HepG2 (cell line): ENCODE data around the gene MRPL20. TPM values are rescaled to one million over a fixed set of nuclear protein-coding genes. Genes with fewer than 3 reads are reported as not detected.

Source experiments
- ATAC-seq: fragments of 200-7000 bp; cut with Tn5 transposase; 3 replicates; pipeline ENCODE4 v1.9.1; 2020; ENCODE audit warnings: mild to moderate bottlenecking, moderate library complexity
- BruUV-seq: library from RNA; stranded (reverse); fragments of 400-500 nt; replicated peaks from 2 replicates; lab custom pipeline; 2021; lab: Mats Ljungman, UMichigan
- CTCF ChIA-PET: fragments of 300-600 bp; formaldehyde crosslinking; extraction: SDS; loops from one replicate; lab custom pipeline; 2021; ENCODE audit warnings: low total read pairs, inconsistent platforms, low intra/inter-chr PET ratio; lab: Yijun Ruan, JAX
- POLR2A ChIA-PET: fragments of 350-600 bp; sonication (Branson Sonifier 250); formaldehyde crosslinking; loops from one replicate; lab custom pipeline; 2020; ENCODE audit warnings: antibody characterized with exemption, inconsistent platforms; lab: Yijun Ruan, JAX
- DNase-seq: peaks from one replicate; pipeline ENCODE4 v3.0.0-alpha.2; 2015; ENCODE audit warnings: low spot score
- FAIRE-seq: peaks from 3 replicates; lab custom pipeline; 2011; peaks lifted over from hg19 to GRCh38; lab: Jason Lieb, UNC
- H2AFZ ChIP-seq: one replicate; pipeline ENCODE4 v1.6.1; 2011; ENCODE audit warnings: low read length, inconsistent platforms
- H3K27ac ChIP-seq: fragments of 300-600 bp; 3 replicates; pipeline ENCODE4 v1.8.0; 2011; ENCODE audit warnings: mixed run types, mild to moderate bottlenecking, mixed read lengths, low read length, inconsistent platforms; ENCODE audit not compliant: insufficient read depth; ENCODE audit errors: extremely low read length
- H3K27me3 ChIP-seq, 2 experiments: fragments of 200-600 bp in 1 of 2; 2 replicates in 1 of 2; 3 replicates in 1 of 2; pipeline versions ENCODE4 v1.6.0 to v1.8.0; 2011; ENCODE audit warnings: low read length in 2 of 2, mild to moderate bottlenecking in 2 of 2, moderate library complexity in 2 of 2, inconsistent platforms in 1 of 2; ENCODE audit not compliant: insufficient read depth in 2 of 2, control insufficient read depth in 1 of 2
- H3K36me3 ChIP-seq, 2 experiments: fragments of 200-600 bp in 1 of 2; replicated peaks in 1 of 2; 2 replicates in 1 of 2; 3 replicates in 1 of 2; pipeline versions ENCODE4 v1.5.1 to v1.8.0; 2011; ENCODE audit warnings: low read length in 2 of 2, inconsistent platforms in 1 of 2; ENCODE audit not compliant: insufficient read depth in 2 of 2, control insufficient read depth in 1 of 2
- H3K4me1 ChIP-seq: 2 replicates; pipeline ENCODE4 v1.5.1; 2012; ENCODE audit warnings: low read length, inconsistent platforms; ENCODE audit not compliant: insufficient read depth
- H3K4me2 ChIP-seq: 2 replicates; pipeline ENCODE4 v1.6.0; 2011; ENCODE audit warnings: low read depth, low read length, inconsistent platforms
- H3K4me3 ChIP-seq, 3 experiments: fragments of 200-600 bp in 1 of 3; sonication (generic), shearing (Covaris generic) in 1 of 3; replicated peaks in 1 of 3; 2 replicates each; pipeline ENCODE4 v1.5.1; 2011 to 2016; ENCODE audit warnings: low read length in 3 of 3, inconsistent platforms in 2 of 3, low read depth in 2 of 3, mild to moderate bottlenecking in 2 of 3, control low read depth in 1 of 3, mixed read lengths in 1 of 3; ENCODE audit not compliant: insufficient read depth in 1 of 3
- H3K79me2 ChIP-seq: one replicate; pipeline ENCODE4 v1.6.1; 2011; ENCODE audit warnings: low read length, inconsistent platforms; ENCODE audit not compliant: insufficient read depth
- H3K9ac ChIP-seq: 2 replicates; pipeline ENCODE4 v1.6.0; 2011; ENCODE audit warnings: mild to moderate bottlenecking, low read depth, low read length, inconsistent platforms; ENCODE audit not compliant: insufficient read depth
- H3K9me3 ChIP-seq: 2 replicates; pipeline ENCODE4 v1.5.1; 2012; ENCODE audit warnings: mild to moderate bottlenecking, low read length
- H4K20me1 ChIP-seq: 2 replicates; pipeline ENCODE4 v1.6.0; 2011; ENCODE audit warnings: inconsistent platforms, mild to moderate bottlenecking, low read length, moderate library complexity; ENCODE audit not compliant: insufficient read depth
- ATF7 ChIP-seq, 2 experiments: fragments of 450-650 bp in 1 of 2; sonication (generic) in 1 of 2; formaldehyde crosslinking in 1 of 2; IDR thresholded peaks; 2 replicates each; pipeline versions ENCODE4 v1.4.0 to v1.6.1; 2016 to 2020; ENCODE audit warnings: antibody characterized with exemption in 1 of 2, mild to moderate bottlenecking in 1 of 2, missing genetic modification reagents in 1 of 2
- ATF7-NPFF ChIP-seq: sonication (generic); formaldehyde crosslinking; IDR thresholded peaks from 2 replicates; pipeline ENCODE4 v1.8.1; 2023; ENCODE audit warnings: mild to moderate bottlenecking, low read depth, missing genetic modification reagents, moderate library complexity
- BATF2 ChIP-seq: sonication (generic); formaldehyde crosslinking; IDR thresholded peaks from 2 replicates; pipeline ENCODE4 v1.8.0; 2022; ENCODE audit warnings: mild to moderate bottlenecking, missing genetic modification reagents, moderate library complexity
- CENPT ChIP-seq: sonication (generic); formaldehyde crosslinking; IDR thresholded peaks from 2 replicates; pipeline ENCODE4 v1.8.0; 2022; ENCODE audit warnings: low read depth, mild to moderate bottlenecking, moderate library complexity, missing genetic modification reagents
- HDAC2 ChIP-seq: sonication (generic); formaldehyde crosslinking; IDR thresholded peaks from 2 replicates; pipeline ENCODE4 v1.4.0; 2020; ENCODE audit warnings: missing genetic modification reagents
- HMG20B ChIP-seq: conservative IDR thresholded peaks from 2 replicates; pipeline ENCODE4 v1.6.1; 2016; ENCODE audit warnings: missing genetic modification reagents, missing compliant biosample characterization
- HOXA7 ChIP-seq: sonication (generic); formaldehyde crosslinking; IDR thresholded peaks from 2 replicates; pipeline ENCODE4 v1.8.1; 2022; ENCODE audit warnings: mild to moderate bottlenecking, missing genetic modification reagents, moderate library complexity
- RAD21 ChIP-seq: fragments of 450-650 bp; formaldehyde crosslinking; IDR thresholded peaks from 2 replicates; pipeline ENCODE4 v1.5.0; 2020; ENCODE audit warnings: mild to moderate bottlenecking
- ZBTB3 ChIP-seq: sonication (generic); formaldehyde crosslinking; IDR thresholded peaks from 2 replicates; pipeline ENCODE4 v1.4.0; 2020; ENCODE audit warnings: low read depth, mild to moderate bottlenecking, moderate library complexity, missing genetic modification reagents, borderline replicate concordance
- ZBTB37 ChIP-seq: sonication (generic); formaldehyde crosslinking; IDR thresholded peaks from 2 replicates; pipeline ENCODE4 v1.4.0; 2020; ENCODE audit warnings: mild to moderate bottlenecking, missing genetic modification reagents
- ZNF260 ChIP-seq: sonication (generic); formaldehyde crosslinking; IDR thresholded peaks from 2 replicates; pipeline ENCODE4 v1.4.0; 2020; ENCODE audit warnings: missing genetic modification reagents, low read depth, mild to moderate bottlenecking, borderline replicate concordance
- ZNF460 ChIP-seq: sonication (generic); formaldehyde crosslinking; IDR thresholded peaks from 2 replicates; pipeline ENCODE4 v1.5.1; 2020; ENCODE audit warnings: missing genetic modification reagents, mild to moderate bottlenecking, borderline replicate concordance
- ZNF543 ChIP-seq: sonication (generic); formaldehyde crosslinking; IDR thresholded peaks from 2 replicates; pipeline ENCODE4 v1.4.0; 2020; ENCODE audit warnings: mild to moderate bottlenecking, missing genetic modification reagents
- ZNF772 ChIP-seq: sonication (generic); formaldehyde crosslinking; IDR thresholded peaks from 2 replicates; pipeline ENCODE4 v1.5.0; 2020; ENCODE audit warnings: mild to moderate bottlenecking, missing genetic modification reagents
- ZNF776 ChIP-seq: sonication (generic); formaldehyde crosslinking; IDR thresholded peaks from 2 replicates; pipeline ENCODE4 v1.4.0; 2020; ENCODE audit warnings: mild to moderate bottlenecking, missing genetic modification reagents
- ZSCAN5A ChIP-seq: sonication (generic); formaldehyde crosslinking; IDR thresholded peaks from 2 replicates; pipeline ENCODE4 v1.8.0; 2022; ENCODE audit warnings: mild to moderate bottlenecking, missing genetic modification reagents, borderline replicate concordance
- WGBS: methylation state at CpG from one replicate; pipeline ENCODE4 v1.1.6; 2017; ENCODE audit warnings: low lambda C conversion rate; 5-methylcytosine and 5-hydroxymethylcytosine counted together
- in situ Hi-C: cut with HindIII; loops from 2 replicates; pipeline ENCODE4 v1.10.0; 2017; ENCODE audit warnings: low pct_unique_long_range_greater_than_20kb; ENCODE audit not compliant: extremely low pct_ligation_motif_present
- intact Hi-C: fragments of 100-400 bp; cut with micrococcal nuclease; formaldehyde crosslinking; loops from one replicate; pipeline ENCODE4 v1.10.0; 2022; ENCODE audit not compliant: unreplicated experiment
- polyA plus RNA-seq, 8 experiments: library from polyadenylated mRNA; depleted of rRNA in 3 of 8; stranded (reverse) in 7 of 8; unstranded in 1 of 8; fragments of >200 nt; fragmentation: Illumina TruSeq in 4 of 8; extraction: Trizol in 4 of 8; gene quantifications; 2 replicates each; pipeline versions ENCODE4 v1.2.1 to v1.2.3, GENCODE V29; 2011 to 2016; ENCODE audit warnings: low read depth in 4 of 8, missing spikeins in 1 of 8, mixed read lengths in 1 of 8; ENCODE audit not compliant: insufficient read depth in 1 of 8
- total RNA-seq, 5 experiments: library from RNA; depleted of rRNA; stranded (reverse); fragments of >200 nt; fragmentation: Illumina TruSeq; extraction: Trizol; gene quantifications; 2 replicates each; pipeline ENCODE4 v1.2.3, GENCODE V29; 2016; ENCODE audit warnings: low read depth in 1 of 5
- TF ChIP-seq, protein P1 (sequence below): sonication (generic); formaldehyde crosslinking; IDR thresholded peaks from 2 replicates; pipeline ENCODE4 v1.4.0; 2020; ENCODE audit warnings: mild to moderate bottlenecking, low read depth, missing genetic modification reagents

The MRPL20 gene
- total and polyA plus RNA-seq, 2 of the 13 experiments (the other 11 are each of a cell fraction or from before 2014, with no cell fraction given), result 59.2 to 127 TPM

DNA sequence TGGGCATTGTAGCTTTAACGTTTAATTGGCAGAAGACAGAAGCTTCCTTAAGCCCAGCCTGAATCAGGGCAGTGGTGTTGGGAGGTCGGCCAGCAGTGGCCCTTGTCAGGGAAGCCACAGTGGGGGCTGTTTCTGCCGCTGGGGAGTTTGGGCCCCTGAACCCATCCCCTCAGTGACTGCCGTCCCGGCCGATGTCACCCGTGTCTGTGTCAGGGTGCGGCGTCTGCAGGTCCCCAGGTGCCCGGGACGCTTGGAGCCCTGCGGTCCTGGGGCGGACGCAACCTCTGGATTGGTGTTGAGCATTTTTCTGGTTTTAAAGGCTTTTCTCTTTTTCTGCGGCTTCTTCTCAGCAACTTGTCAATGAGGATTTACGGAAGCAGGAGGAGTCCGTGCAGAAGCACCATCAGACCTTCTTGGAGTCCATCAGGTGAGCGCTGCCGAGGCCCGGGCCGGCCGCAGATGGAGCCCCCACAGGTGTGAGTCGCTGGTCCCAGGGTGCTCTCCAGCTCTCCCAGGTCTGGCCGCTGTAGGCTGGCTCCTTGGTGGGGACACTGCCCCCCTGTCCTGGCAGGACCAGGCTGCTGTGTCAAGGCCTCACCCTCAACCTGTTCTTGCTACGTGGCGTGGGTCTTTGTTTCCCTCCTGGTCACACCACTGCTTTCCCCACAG, 44.7 kb upstream of the MRPL20 start:
- BruUV-seq, result no TSS peak
- WGBS, result 74% methylated on average over 11 of the region's 26 CpGs
- ChIA-PET POLR2A (interaction anchor here (1.9 kb wide), 1 partner anchor 14 kb away, joined by 5 read pairs; no protein-coding TSS in a partner anchor), CTCF (no interaction called here)
- no peaks in the 10 kb centered on the region for H3K36me3 ChIP-seq
- H3K9me3 ChIP-seq, result no peaks in the 10 kb centered on the region
- no peak for FAIRE-seq
- intact Hi-C loops (no loop called here), in situ Hi-C loops (no loop called here)
- H3K4me1 ChIP-seq, result peaks cover 17% of the 10 kb centered on the region
- no peak overlapping the region for H3K27ac ChIP-seq
- no peak overlapping the region for H3K4me2 ChIP-seq
- H3K27me3 ChIP-seq, result peaks cover 6 to 17% of the 10 kb centered on the region in 2 experiments
- H3K4me3 ChIP-seq, result no peak overlapping the region
- no peak overlapping the region for H3K9ac ChIP-seq
- no peaks in the 10 kb centered on the region for H3K79me2 ChIP-seq
- no peak for DNase-seq
- no peak overlapping the region for H2AFZ ChIP-seq
- no peaks in the 10 kb centered on the region for H4K20me1 ChIP-seq
- no peak for ATAC-seq
- TF ChIP-seq ZNF260 (CRISPR knock-in tag), result no peak
- TF ChIP-seq, protein P1, sequence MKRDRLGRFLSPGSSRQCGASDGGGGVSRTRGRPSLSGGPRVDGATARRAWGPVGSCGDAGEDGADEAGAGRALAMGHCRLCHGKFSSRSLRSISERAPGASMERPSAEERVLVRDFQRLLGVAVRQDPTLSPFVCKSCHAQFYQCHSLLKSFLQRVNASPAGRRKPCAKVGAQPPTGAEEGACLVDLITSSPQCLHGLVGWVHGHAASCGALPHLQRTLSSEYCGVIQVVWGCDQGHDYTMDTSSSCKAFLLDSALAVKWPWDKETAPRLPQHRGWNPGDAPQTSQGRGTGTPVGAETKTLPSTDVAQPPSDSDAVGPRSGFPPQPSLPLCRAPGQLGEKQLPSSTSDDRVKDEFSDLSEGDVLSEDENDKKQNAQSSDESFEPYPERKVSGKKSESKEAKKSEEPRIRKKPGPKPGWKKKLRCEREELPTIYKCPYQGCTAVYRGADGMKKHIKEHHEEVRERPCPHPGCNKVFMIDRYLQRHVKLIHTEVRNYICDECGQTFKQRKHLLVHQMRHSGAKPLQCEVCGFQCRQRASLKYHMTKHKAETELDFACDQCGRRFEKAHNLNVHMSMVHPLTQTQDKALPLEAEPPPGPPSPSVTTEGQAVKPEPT, result no peak
- TF ChIP-seq ZBTB3 (CRISPR knock-in tag), result no peak
- TF ChIP-seq BATF2 (CRISPR knock-in tag), result no peak
- TF ChIP-seq RAD21, result no peak
- no peak for TF ChIP-seq ZNF460
- no peak for TF ChIP-seq ZNF772 (CRISPR knock-in tag)
- no peak for TF ChIP-seq ZSCAN5A (CRISPR knock-in tag)
- no peak for TF ChIP-seq ZBTB37 (CRISPR knock-in tag)
- TF ChIP-seq HMG20B (CRISPR knock-in tag), result no peak
- TF ChIP-seq HDAC2 (CRISPR knock-in tag), result no peak
- TF ChIP-seq CENPT (CRISPR knock-in tag), result no peak
- no peak for TF ChIP-seq ZNF543 (CRISPR knock-in tag)
- TF ChIP-seq HOXA7, result no peak
- no peak for TF ChIP-seq ATF7 (IDR thresholded peaks at IDR 0.05)
- TF ChIP-seq ATF7 (CRISPR knock-in tag; IDR thresholded peaks at IDR 0.05), result no peak
- no peak for TF ChIP-seq ZNF776 (CRISPR knock-in tag)
- TF ChIP-seq ATF7-NPFF (CRISPR knock-in tag), result no peak
